ENCODE results near the gene BAIAP2L1.
A peak's percentile ranks its signal among the peaks of the same experiment; 100 is the strongest.

The BAIAP2L1 gene

DNA sequence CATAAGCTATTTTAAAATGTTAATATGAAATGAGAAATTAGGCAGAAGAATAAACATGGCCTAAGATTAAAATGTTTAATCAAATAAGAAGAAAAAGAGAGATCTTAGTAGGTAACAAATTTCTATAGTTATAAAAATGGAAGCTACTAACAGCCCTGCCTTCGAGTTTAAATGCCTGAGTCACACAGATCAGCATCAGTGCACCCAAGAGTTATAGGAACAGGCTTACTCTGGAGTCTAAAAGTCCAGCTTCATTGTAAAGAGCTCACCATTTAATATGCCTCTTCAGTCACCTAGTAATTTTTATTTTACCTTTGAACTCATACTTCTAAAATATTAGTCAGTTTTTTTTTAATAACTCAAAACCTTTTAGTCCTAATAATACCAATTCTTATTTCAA is 66.8 kb downstream of the BAIAP2L1 start:
- Histone ChIP-seq H3K4me1 (ENCODE audit: control insufficient read depth, insufficient read depth, low read length) (peaks cover 8% of the 10 kb centered on the region; the same call in 1 of the 2 replicates), H3K4me3 (ENCODE audit: low read depth, low read length) (no peak overlapping the region), H3K27ac (ENCODE audit: low read depth, low read length) (no peak overlapping the region), H3K9ac (ENCODE audit: low read depth, low read length) (no peak overlapping the region), H3K27me3 (ENCODE audit: control insufficient read depth, insufficient read depth, low read length) (no peaks in the 10 kb centered on the region), H3K36me3 (ENCODE audit: control insufficient read depth, insufficient read depth, low read length) (no peaks in the 10 kb centered on the region), H3K9me3 (ENCODE audit: control insufficient read depth, insufficient read depth, low read length) (no peaks in the 10 kb centered on the region)

- no peak overlapping the region for H3K27ac ChIP-seq (ENCODE audit: low read depth, low read length)
- peaks cover 8% of the 10 kb centered on the region; the same call in 1 of the 2 replicates for H3K4me1 ChIP-seq (ENCODE audit: control insufficient read depth, insufficient read depth, low read length)
- no peaks in the 10 kb centered on the region for H3K9me3 ChIP-seq (ENCODE audit: control insufficient read depth, insufficient read depth, low read length)
- H3K4me3 ChIP-seq (ENCODE audit: low read depth, low read length): no peak overlapping the region
- H3K36me3 ChIP-seq (ENCODE audit: control insufficient read depth, insufficient read depth, low read length): no peaks in the 10 kb centered on the region
- no peak overlapping the region for H3K9ac ChIP-seq (ENCODE audit: low read depth, low read length)
- H3K27me3 ChIP-seq (ENCODE audit: control insufficient read depth, insufficient read depth, low read length): no peaks in the 10 kb centered on the region
Observed at GRCh38 chr7:98330926-98331529, 69.9 kb downstream of the BAIAP2L1 start.

GRCh38 chr7:98329791-98330373 is 71.0 kb downstream of the BAIAP2L1 start:
- Histone ChIP-seq H3K27ac (ENCODE audit: low read depth, low read length) (no peak overlapping the region), H3K27me3 (ENCODE audit: control insufficient read depth, insufficient read depth, low read length) (no peaks in the 10 kb centered on the region), H3K9ac (ENCODE audit: low read depth, low read length) (no peak overlapping the region), H3K9me3 (ENCODE audit: control insufficient read depth, insufficient read depth, low read length) (no peaks in the 10 kb centered on the region), H3K4me3 (ENCODE audit: low read depth, low read length) (no peak overlapping the region), H3K4me1 (ENCODE audit: control insufficient read depth, insufficient read depth, low read length) (peaks cover 8% of the 10 kb centered on the region; the same call in 1 of the 2 replicates), H3K36me3 (ENCODE audit: control insufficient read depth, insufficient read depth, low read length) (no peaks in the 10 kb centered on the region)

- H3K27ac ChIP-seq (ENCODE audit: low read depth, low read length): peak overlapping the region; percentile 72
Observed at GRCh38 chr7:98329100-98329790, 71.6 kb downstream of the BAIAP2L1 start.

DNA sequence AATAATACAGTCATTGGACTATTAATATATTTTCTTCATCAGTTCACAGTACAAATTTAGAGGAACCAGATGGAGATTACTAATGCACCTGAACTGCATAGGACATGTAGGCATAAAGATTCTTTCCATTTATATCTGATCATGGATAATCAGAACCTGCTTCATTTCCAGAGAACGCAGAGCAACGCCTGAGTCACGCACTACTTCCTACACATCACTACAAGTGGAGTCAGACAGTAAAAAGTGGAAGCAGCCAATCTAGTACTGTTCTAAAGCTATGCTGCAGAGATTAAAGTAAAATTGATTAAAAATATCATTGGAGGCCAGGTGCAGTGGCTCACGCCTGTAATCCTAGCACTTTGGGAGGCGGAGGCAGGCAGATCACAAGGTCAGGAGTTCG is 76.1 kb downstream of the BAIAP2L1 start:
- peaks cover 19% of the 10 kb centered on the region for H3K4me1 ChIP-seq (ENCODE audit: control insufficient read depth, insufficient read depth, low read length)
- H3K9me3 ChIP-seq (ENCODE audit: control insufficient read depth, insufficient read depth, low read length): no peaks in the 10 kb centered on the region
- H3K9ac ChIP-seq (ENCODE audit: low read depth, low read length): no peak overlapping the region
- H3K27me3 ChIP-seq (ENCODE audit: control insufficient read depth, insufficient read depth, low read length): no peaks in the 10 kb centered on the region
- H3K4me3 ChIP-seq (ENCODE audit: low read depth, low read length): no peak overlapping the region
- H3K27ac ChIP-seq (ENCODE audit: low read depth, low read length): no peak overlapping the region
- no peaks in the 10 kb centered on the region for H3K36me3 ChIP-seq (ENCODE audit: control insufficient read depth, insufficient read depth, low read length)

More at GRCh38 chr7:98329100-98329790, 71.6 kb downstream of the BAIAP2L1 start:
- no peaks in the 10 kb centered on the region for H3K27me3 ChIP-seq (ENCODE audit: control insufficient read depth, insufficient read depth, low read length)
- peaks cover 8% of the 10 kb centered on the region for H3K4me1 ChIP-seq (ENCODE audit: control insufficient read depth, insufficient read depth, low read length)
- no peak overlapping the region for H3K9ac ChIP-seq (ENCODE audit: low read depth, low read length)
- H3K36me3 ChIP-seq (ENCODE audit: control insufficient read depth, insufficient read depth, low read length): no peaks in the 10 kb centered on the region
- H3K4me3 ChIP-seq (ENCODE audit: low read depth, low read length): no peak overlapping the region
- H3K9me3 ChIP-seq (ENCODE audit: control insufficient read depth, insufficient read depth, low read length): no peaks in the 10 kb centered on the region

DNA sequence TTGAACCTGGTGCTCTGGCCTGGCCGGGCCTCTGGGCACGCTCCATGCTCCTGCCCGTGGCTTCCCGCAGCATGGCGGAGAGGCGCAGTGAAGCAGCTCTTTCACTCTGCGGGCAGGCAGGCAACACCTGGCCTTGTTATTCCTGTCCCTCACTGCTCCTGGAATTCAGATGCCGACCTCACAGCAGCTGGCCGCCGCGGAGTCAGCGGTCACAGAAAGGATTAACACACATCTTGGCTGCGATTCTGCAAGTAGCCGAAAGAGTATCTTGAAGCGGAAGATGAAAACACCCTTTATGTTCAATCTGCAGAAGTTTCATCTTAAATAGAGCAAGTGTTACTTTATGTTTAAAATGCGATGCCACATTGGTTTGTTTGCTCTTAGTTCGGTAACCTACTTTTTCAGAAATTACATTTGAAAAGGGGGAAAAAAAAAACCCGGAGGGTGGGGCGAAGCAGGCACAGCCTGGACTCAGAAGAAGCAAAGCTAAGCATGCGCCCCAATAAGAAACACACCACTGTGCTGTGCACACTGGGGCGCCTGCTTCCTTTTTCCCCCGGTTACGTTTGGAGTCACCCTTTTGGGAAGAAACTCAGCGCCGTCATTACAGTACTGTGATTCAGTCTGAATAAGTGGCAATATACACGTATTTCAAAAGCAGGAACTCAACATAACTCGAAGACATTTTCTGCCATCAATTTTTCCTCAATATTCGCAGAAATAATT is 77.1 kb downstream of the BAIAP2L1 start:
- Histone ChIP-seq H3K9me3 (ENCODE audit: control insufficient read depth, insufficient read depth, low read length) (no peaks in the 10 kb centered on the region), H3K27ac (ENCODE audit: low read depth, low read length) (peak overlapping the region; percentile 79), H3K27me3 (ENCODE audit: control insufficient read depth, insufficient read depth, low read length) (no peaks in the 10 kb centered on the region), H3K36me3 (ENCODE audit: control insufficient read depth, insufficient read depth, low read length) (no peaks in the 10 kb centered on the region), H3K9ac (ENCODE audit: low read depth, low read length) (no peak overlapping the region), H3K4me1 (ENCODE audit: control insufficient read depth, insufficient read depth, low read length) (peaks cover 14% of the 10 kb centered on the region), H3K4me3 (ENCODE audit: low read depth, low read length) (no peak overlapping the region)

DNA sequence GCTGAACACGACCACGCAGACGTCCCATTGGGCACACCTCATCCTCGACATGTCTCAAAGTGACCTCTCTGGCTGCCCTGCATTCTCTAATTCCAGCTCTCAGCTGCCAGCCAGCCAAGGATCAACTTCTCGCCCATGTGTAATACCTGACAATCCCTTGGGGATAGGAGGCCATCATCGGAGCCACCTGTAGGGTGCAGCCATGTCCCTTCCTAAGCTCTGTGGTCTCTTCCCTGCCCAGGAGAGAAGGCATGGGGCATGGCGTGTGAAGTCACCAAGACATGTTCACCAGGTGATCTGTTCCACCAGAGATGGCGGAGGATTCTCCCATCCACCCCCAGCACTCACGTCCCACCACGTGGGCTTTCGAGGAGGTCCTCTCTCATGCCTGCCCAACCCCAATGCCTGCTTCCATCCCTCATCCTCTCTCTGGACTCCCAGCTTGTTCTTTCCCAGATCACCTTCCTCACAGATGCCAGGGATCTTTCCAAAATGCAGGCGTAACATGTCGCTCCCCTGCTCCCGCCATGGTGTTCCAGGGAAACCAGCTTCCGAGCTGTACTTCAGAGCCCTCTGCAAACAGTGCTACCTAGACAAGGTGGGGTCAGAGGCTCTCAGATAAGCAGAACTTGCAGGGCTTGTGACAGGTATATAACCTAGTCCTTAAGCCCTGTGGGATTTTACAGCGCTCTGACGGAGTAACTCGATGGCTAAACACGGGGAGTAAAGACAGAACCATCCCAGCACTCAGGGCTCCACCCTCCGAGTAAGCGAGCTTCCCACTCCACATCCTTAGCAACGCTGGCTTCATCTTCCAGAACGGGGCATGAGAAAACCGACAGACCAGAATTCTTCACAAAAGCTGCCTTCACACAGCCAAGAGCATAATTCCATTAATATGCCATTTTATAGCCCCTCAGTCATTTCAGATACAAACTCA is 78.3 kb downstream of the BAIAP2L1 start:
- Histone ChIP-seq H3K27ac (ENCODE audit: low read depth, low read length) (no peak overlapping the region), H3K4me3 (ENCODE audit: low read depth, low read length) (no peak overlapping the region), H3K36me3 (ENCODE audit: control insufficient read depth, insufficient read depth, low read length) (no peaks in the 10 kb centered on the region), H3K4me1 (ENCODE audit: control insufficient read depth, insufficient read depth, low read length) (peaks cover 14% of the 10 kb centered on the region), H3K9ac (ENCODE audit: low read depth, low read length) (no peak overlapping the region), H3K27me3 (ENCODE audit: control insufficient read depth, insufficient read depth, low read length) (no peaks in the 10 kb centered on the region), H3K9me3 (ENCODE audit: control insufficient read depth, insufficient read depth, low read length) (no peaks in the 10 kb centered on the region)

GRCh38 chr7:98321301-98321700 is 79.6 kb downstream of the BAIAP2L1 start:
- Histone ChIP-seq H3K36me3 (ENCODE audit: control insufficient read depth, insufficient read depth, low read length) (peaks cover 5% of the 10 kb centered on the region; the same call in 1 of the 2 replicates), H3K27ac (ENCODE audit: low read depth, low read length) (no peak overlapping the region), H3K9ac (ENCODE audit: low read depth, low read length) (no peak overlapping the region), H3K4me1 (ENCODE audit: control insufficient read depth, insufficient read depth, low read length) (peaks cover 14% of the 10 kb centered on the region), H3K9me3 (ENCODE audit: control insufficient read depth, insufficient read depth, low read length) (no peaks in the 10 kb centered on the region), H3K27me3 (ENCODE audit: control insufficient read depth, insufficient read depth, low read length) (no peaks in the 10 kb centered on the region), H3K4me3 (ENCODE audit: low read depth, low read length) (no peak overlapping the region)

DNA sequence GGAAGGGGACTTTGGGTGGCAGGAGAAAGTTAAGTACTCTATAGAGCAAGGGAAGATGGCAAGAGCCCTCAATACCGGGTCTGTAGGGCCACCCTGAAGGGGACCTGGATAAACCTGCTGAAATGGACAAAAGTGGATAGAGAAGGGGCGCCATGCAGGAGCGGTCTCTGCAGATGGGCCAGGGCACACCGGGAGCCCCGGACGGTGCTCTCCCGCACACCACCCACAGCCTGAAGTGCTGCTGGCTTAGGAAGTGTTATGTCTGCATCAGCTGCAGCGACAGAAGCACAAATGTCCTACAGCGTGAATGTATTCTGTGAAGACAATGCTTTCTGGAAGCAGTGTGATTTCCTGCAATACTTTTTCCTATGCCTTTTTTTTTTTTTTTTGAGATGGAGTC is 81.7 kb downstream of the BAIAP2L1 start:
- Histone ChIP-seq H3K36me3 (ENCODE audit: control insufficient read depth, insufficient read depth, low read length) (peaks cover 24% of the 10 kb centered on the region), H3K4me3 (ENCODE audit: low read depth, low read length) (no peak overlapping the region)

DNA sequence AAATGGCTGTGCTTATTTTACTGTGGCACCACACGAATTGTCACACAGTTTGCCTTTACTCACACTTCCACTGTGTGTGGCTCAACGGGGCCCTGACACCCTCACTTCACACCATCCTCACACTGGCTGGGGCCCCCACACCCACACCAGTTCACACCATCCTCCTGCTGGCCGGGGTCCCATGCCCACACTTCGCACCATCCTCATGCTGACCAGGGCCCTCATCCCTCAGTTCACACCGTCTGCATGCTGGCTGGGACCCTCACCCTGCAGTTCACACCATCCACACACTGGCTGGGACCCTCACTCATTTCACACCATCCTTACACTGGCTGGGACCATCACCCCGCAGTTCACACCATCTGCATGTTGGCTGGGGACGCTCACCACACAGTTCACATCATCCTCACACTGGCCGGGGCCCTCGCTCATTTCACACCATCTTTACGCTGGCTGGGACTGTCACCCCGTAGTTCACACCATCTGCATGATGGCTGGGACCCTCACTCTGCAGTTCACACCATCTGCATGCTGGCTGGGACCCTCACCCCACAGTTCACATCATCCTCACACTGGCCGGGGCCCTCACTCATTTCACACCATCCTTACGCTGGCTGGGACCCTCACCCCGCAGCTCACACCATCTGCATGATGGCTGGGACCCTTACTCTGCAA is 83.4 kb downstream of the BAIAP2L1 start:
- no peaks in the 10 kb centered on the region for H3K27me3 ChIP-seq (ENCODE audit: control insufficient read depth, insufficient read depth, low read length)
- no peak overlapping the region for H3K9ac ChIP-seq (ENCODE audit: low read depth, low read length)
- no peaks in the 10 kb centered on the region for H3K4me1 ChIP-seq (ENCODE audit: control insufficient read depth, insufficient read depth, low read length)
- H3K4me3 ChIP-seq (ENCODE audit: low read depth, low read length): no peak overlapping the region
- H3K9me3 ChIP-seq (ENCODE audit: control insufficient read depth, insufficient read depth, low read length): no peaks in the 10 kb centered on the region
- H3K36me3 ChIP-seq (ENCODE audit: control insufficient read depth, insufficient read depth, low read length): peaks cover 28% of the 10 kb centered on the region
- H3K27ac ChIP-seq (ENCODE audit: low read depth, low read length): no peak overlapping the region

More for the DNA sequence above, 81.7 kb downstream of the BAIAP2L1 start:
- H3K27ac ChIP-seq (ENCODE audit: low read depth, low read length): no peak overlapping the region
- H3K27me3 ChIP-seq (ENCODE audit: control insufficient read depth, insufficient read depth, low read length): no peaks in the 10 kb centered on the region
- H3K9ac ChIP-seq (ENCODE audit: low read depth, low read length): no peak overlapping the region
- peaks cover 13% of the 10 kb centered on the region for H3K4me1 ChIP-seq (ENCODE audit: control insufficient read depth, insufficient read depth, low read length)
- no peaks in the 10 kb centered on the region for H3K9me3 ChIP-seq (ENCODE audit: control insufficient read depth, insufficient read depth, low read length)
